GM12878 (cell line): ENCODE results near the gene KRTAP10-7. TPM values are rescaled to one million over a fixed set of nuclear protein-coding genes. Genes with fewer than 3 reads are reported as not detected.
"Not testable (repeated sequence)": the region's sequence is repeated elsewhere in the genome, so short reads cannot be mapped to it uniquely, and the experiment has no call there.

Source experiments
- ATAC-seq: fragments of 200-7000 bp; cut with Tn5 transposase; 3 replicates; pipeline ENCODE4 v1.9.1; 2020; ENCODE audit warnings: mild to moderate bottlenecking, moderate library complexity
- BruUV-seq: library from RNA; stranded (reverse); fragments of 400-500 nt; replicated peaks from 2 replicates; lab custom pipeline; 2021; lab: Mats Ljungman, UMichigan
- CTCF ChIA-PET: fragments of 300-600 bp; sonication (Branson Sonifier 250); formaldehyde crosslinking; extraction: SDS; loops from one replicate; lab custom pipeline; 2021; ENCODE audit warnings: inconsistent platforms; lab: Yijun Ruan, JAX
- POLR2A ChIA-PET: fragments of 350-600 bp; formaldehyde crosslinking; extraction: SDS; loops from one replicate; lab custom pipeline; 2021; ENCODE audit warnings: inconsistent platforms; lab: Charles Lee
- RAD21 ChIA-PET: fragments of 300-600 bp; sonication (Branson Sonifier 250); formaldehyde crosslinking; loops from one replicate; lab custom pipeline; 2023; ENCODE audit warnings: antibody characterized with exemption; ENCODE audit not compliant: unreplicated experiment; lab: Charles Lee
- SMC1A ChIA-PET: fragments of 300-600 bp; sonication (Branson Sonifier 250); formaldehyde crosslinking; loops from one replicate; lab custom pipeline; 2023; ENCODE audit not compliant: unreplicated experiment, uncharacterized antibody; lab: Charles Lee
- DNase-seq: peaks from one replicate; pipeline ENCODE4 v3.0.0-alpha.2; 2011; ENCODE audit warnings: low read depth, low spot score
- FAIRE-seq: peaks from 3 replicates; lab custom pipeline; 2011; peaks lifted over from hg19 to GRCh38; lab: Jason Lieb, UNC
- H2AFZ ChIP-seq: 2 replicates; pipeline ENCODE4 v1.6.0; 2011; ENCODE audit warnings: low read depth, low read length, control low read depth; ENCODE audit not compliant: control insufficient read depth
- H3K27ac ChIP-seq: 2 replicates; pipeline ENCODE4 v1.5.1; 2011; ENCODE audit warnings: control low read depth; ENCODE audit not compliant: control insufficient read depth, insufficient read depth
- H3K27me3 ChIP-seq, 2 experiments: replicated peaks in 1 of 2; 2 replicates each; pipeline versions ENCODE4 v1.6.0 to v1.6.1; 2011; ENCODE audit warnings: low read length in 1 of 2; ENCODE audit not compliant: control insufficient read depth in 2 of 2, insufficient read depth in 2 of 2
- H3K36me3 ChIP-seq, 2 experiments: 2 replicates each; pipeline ENCODE4 v1.5.1; 2011; ENCODE audit warnings: low read length in 1 of 2; ENCODE audit not compliant: control insufficient read depth in 2 of 2, insufficient read depth in 2 of 2
- H3K4me1 ChIP-seq: 2 replicates; pipeline ENCODE4 v1.6.1; 2011; ENCODE audit warnings: mild to moderate bottlenecking, low read length, moderate library complexity, mixed read lengths; ENCODE audit not compliant: control insufficient read depth, insufficient read depth
- H3K4me2 ChIP-seq: 2 replicates; pipeline ENCODE4 v1.6.0; 2011; ENCODE audit warnings: control low read depth; ENCODE audit not compliant: control insufficient read depth, insufficient read depth
- H3K4me3 ChIP-seq: fragments of 200-600 bp; sonication (generic); 2 replicates; pipeline ENCODE4 v1.5.1; 2016
- H3K79me2 ChIP-seq: 2 replicates; pipeline ENCODE4 v1.6.0; 2011; ENCODE audit warnings: low read length; ENCODE audit not compliant: control insufficient read depth, insufficient read depth
- H3K9ac ChIP-seq: 2 replicates; pipeline ENCODE4 v1.8.0; 2011; ENCODE audit warnings: low read length, control low read depth, mixed read lengths; ENCODE audit not compliant: control insufficient read depth, insufficient read depth
- H3K9me3 ChIP-seq: replicated peaks from 3 replicates; pipeline ENCODE4 v1.5.1; 2011; ENCODE audit warnings: mild to moderate bottlenecking, low read length; ENCODE audit not compliant: control insufficient read depth, insufficient read depth
- H4K20me1 ChIP-seq: 2 replicates; pipeline ENCODE4 v1.6.0; 2011; ENCODE audit not compliant: control insufficient read depth, insufficient read depth
- POLR2AphosphoS5 ChIP-seq: IDR thresholded peaks from 2 replicates; pipeline ENCODE4 v1.6.1; 2011; ENCODE audit warnings: mild to moderate bottlenecking, low read length, inconsistent platforms
- WGBS: methylation state at CpG from one replicate; pipeline ENCODE4 v1.1.6; 2016; ENCODE audit warnings: low lambda C conversion rate; ENCODE audit not compliant: insufficient replicate concordance, insufficient coverage; ENCODE audit errors: missing lambda C conversion rate; 5-methylcytosine and 5-hydroxymethylcytosine counted together
- in situ Hi-C: fragments of 300-500 bp; cut with MboI; formaldehyde crosslinking; loops from 9 replicates; pipeline ENCODE4 v1.14.3; 2018; ENCODE audit warnings: mixed read lengths
- intact Hi-C: fragments of 100-400 bp; cut with micrococcal nuclease; formaldehyde crosslinking; loops from one replicate; pipeline ENCODE4 v1.14.2; 2022; ENCODE audit not compliant: unreplicated experiment
- polyA plus RNA-seq, 11 experiments: library from polyadenylated mRNA; depleted of rRNA in 4 of 11; unstranded in 6 of 11; stranded (reverse) in 5 of 11; fragments of >200 nt; fragmentation: Nextera tagmentation in 4 of 11; fragmentation: Illumina TruSeq in 1 of 11; extraction: Ambion mirVana in 4 of 11; extraction: Trizol in 1 of 11; gene quantifications; 1 replicate in 1 of 11; 2 replicates in 10 of 11; pipeline versions ENCODE4 v1.2.1 to v1.2.3, GENCODE V29; 2011 to 2016; ENCODE audit warnings: inconsistent platforms in 2 of 11, missing spikeins in 2 of 11, low read depth in 1 of 11
- total RNA-seq, 4 experiments: library from RNA; depleted of rRNA in 3 of 4; stranded (reverse); fragments of >200 nt in 3 of 4; fragmentation: Illumina TruSeq in 1 of 4; extraction: Trizol in 1 of 4; gene quantifications; 2 replicates each; pipeline versions ENCODE4 v1.2.1 to v1.2.3, GENCODE V29; 2013 to 2021

Gene KRTAP10-7
- total and polyA plus RNA-seq, 10 of the 15 experiments (the other 5 are each of a cell fraction or from before 2014, with no cell fraction given) = not detected

DNA sequence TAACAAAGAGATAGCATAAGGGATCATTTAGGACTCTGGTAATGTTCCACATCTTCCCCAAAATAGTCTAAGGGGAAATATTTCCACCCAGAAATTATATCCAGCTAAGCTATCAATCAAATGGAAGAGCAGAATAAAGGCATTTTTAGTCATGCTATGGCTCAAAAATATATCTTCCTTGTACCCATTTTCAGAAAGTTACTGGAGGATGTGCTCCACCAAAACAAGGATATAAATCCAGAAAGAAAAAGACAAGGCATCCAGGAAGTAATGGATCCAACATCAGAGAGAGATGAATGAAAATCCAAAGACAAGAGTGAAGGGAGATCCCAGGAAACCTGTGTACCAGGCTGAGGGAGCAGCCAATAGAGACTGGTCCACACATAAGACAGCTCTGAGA is 8.8 kb downstream of the KRTAP10-7 start:
- Histone ChIP-seq H3K4me3 (no peak overlapping the region), H3K27ac (no peak overlapping the region), H4K20me1 (no peaks in the 10 kb centered on the region), H3K9me3 (peaks cover 2% of the 10 kb centered on the region; the same call in 1 of the 3 replicates), H3K9ac (no peak overlapping the region), H3K36me3 (no peaks in the 10 kb centered on the region), H3K79me2 (no peaks in the 10 kb centered on the region), H3K4me2 (no peak overlapping the region), H3K27me3 (no peaks in the 10 kb centered on the region), H3K4me1 (no peaks in the 10 kb centered on the region), H2AFZ (no peak overlapping the region)
- FAIRE-seq (no peak), ATAC-seq (no peak), DNase-seq (no peak)
- in situ Hi-C loops = no loop called here
- no peak for TF ChIP-seq POLR2AphosphoS5
- intact Hi-C loops = no loop called here
- BruUV-seq = no TSS peak
- RAD21 ChIA-PET = no interaction called here
- SMC1A ChIA-PET = interaction anchor here (1.3 kb wide), 1 partner anchor 10 kb away, joined by 3 read pairs; no protein-coding TSS in a partner anchor
- POLR2A ChIA-PET = no interaction called here
- CTCF ChIA-PET = no interaction called here

- H2AFZ ChIP-seq, FAIRE-seq, in situ Hi-C loops, H3K27me3 ChIP-seq, SMC1A ChIA-PET, H4K20me1 ChIP-seq, H3K36me3 ChIP-seq, H3K4me1 ChIP-seq, CTCF ChIA-PET, H3K4me2 ChIP-seq, intact Hi-C loops, POLR2A ChIA-PET, H3K9ac ChIP-seq, ATAC-seq, H3K79me2 ChIP-seq, RAD21 ChIA-PET, H3K9me3 ChIP-seq, H3K4me3 ChIP-seq, H3K27ac ChIP-seq, BruUV-seq, DNase-seq: not testable (repeated sequence)
- 42% methylated on average over 7 of the region's 7 CpGs for WGBS
These were observed 9.9 kb downstream of the KRTAP10-7 start for GRCh38 chr21:44610157-44610843.
